ENCODE results near the gene C13orf46.

- no peak for TF ChIP-seq CTCF (IDR thresholded peaks at IDR 0.05; ENCODE audit: poor library complexity)
- no peak for TF ChIP-seq EZH2 (IDR thresholded peaks at IDR 0.05; ENCODE audit: borderline replicate concordance)
Measured at GRCh38 chr13:114022309-114022669, 48.4 kb upstream of the C13orf46 start.
